DOHH2 (cell line): ENCODE measurements around the gene TVP23A.

Experiments used
- H3F3A ChIP-seq: fragments of 200-600 bp; sonication (generic), shearing (Covaris generic); 2 replicates; pipeline ENCODE4 v1.6.0; 2016; ENCODE audit warnings: antibody characterized with exemption, mild to moderate bottlenecking; ENCODE audit not compliant: control insufficient read depth, insufficient read depth
- H3K27ac ChIP-seq: fragments of 200-600 bp; sonication (generic); 2 replicates; pipeline ENCODE4 v1.5.1; 2014; ENCODE audit warnings: low read depth, mild to moderate bottlenecking, low read length, moderate library complexity
- H3K27me3 ChIP-seq: fragments of 200-600 bp; sonication (generic); 2 replicates; pipeline ENCODE4 v1.6.1; 2014; ENCODE audit warnings: mild to moderate bottlenecking, low read length, mixed read lengths; ENCODE audit not compliant: control insufficient read depth
- H3K36me3 ChIP-seq: fragments of 200-600 bp; sonication (generic); 2 replicates; pipeline ENCODE4 v1.6.1; 2014; ENCODE audit warnings: mild to moderate bottlenecking, low read length, moderate library complexity, mixed read lengths; ENCODE audit not compliant: control insufficient read depth
- H3K4me1 ChIP-seq: fragments of 200-600 bp; sonication (generic); 2 replicates; pipeline ENCODE4 v1.6.1; 2014; ENCODE audit warnings: mild to moderate bottlenecking, low read length, mixed read lengths; ENCODE audit not compliant: control insufficient read depth
- H3K4me2 ChIP-seq: fragments of 200-600 bp; sonication (generic); 2 replicates; pipeline ENCODE4 v1.6.0; 2014; ENCODE audit warnings: mild to moderate bottlenecking, low read length, moderate library complexity
- H3K4me3 ChIP-seq: fragments of 200-600 bp; sonication (generic); 2 replicates; pipeline ENCODE4 v1.5.1; 2014; ENCODE audit warnings: mild to moderate bottlenecking, low read length, mixed read lengths
- H3K79me2 ChIP-seq: fragments of 200-600 bp; sonication (generic); 2 replicates; pipeline ENCODE4 v1.6.1; 2014; ENCODE audit warnings: mild to moderate bottlenecking, low read length, mixed read lengths; ENCODE audit not compliant: control insufficient read depth
- H3K9me2 ChIP-seq: fragments of 200-600 bp; sonication (generic); replicated peaks from 2 replicates; pipeline ENCODE4 v1.6.1; 2014; ENCODE audit warnings: mild to moderate bottlenecking, low read length, mixed read lengths; ENCODE audit not compliant: control insufficient read depth
- H3K9me3 ChIP-seq: fragments of 200-600 bp; sonication (generic); 2 replicates; pipeline ENCODE4 v1.6.1; 2014; ENCODE audit warnings: antibody characterized with exemption, low read length, mixed read lengths; ENCODE audit not compliant: control insufficient read depth, insufficient read depth
- H4K20me1 ChIP-seq: fragments of 200-600 bp; sonication (generic); 2 replicates; pipeline ENCODE4 v1.6.0; 2014; ENCODE audit warnings: low read depth, mild to moderate bottlenecking, antibody characterized with exemption, low read length, moderate library complexity; ENCODE audit not compliant: control insufficient read depth, insufficient read depth
- CTCF ChIP-seq: fragments of 200-600 bp; sonication (generic); IDR thresholded peaks from one replicate; pipeline ENCODE4 v1.5.1; 2014; ENCODE audit warnings: antibody characterized with exemption, mild to moderate bottlenecking, low read depth, low read length; ENCODE audit not compliant: poor library complexity, severe bottlenecking
- EZH2phosphoT487 ChIP-seq: fragments of 200-600 bp; sonication (generic); IDR thresholded peaks from 2 replicates; pipeline ENCODE4 v1.6.1; 2017; ENCODE audit warnings: borderline replicate concordance, mild to moderate bottlenecking, antibody characterized with exemption, low read length, moderate library complexity, mixed read lengths

The TVP23A gene

GRCh38 chr16:10808218-10808617 is 10.4 kb downstream of the TVP23A start:
- TF ChIP-seq CTCF (no peak), EZH2phosphoT487 (no peak)
- Histone ChIP-seq H3K27ac (no peak overlapping the region), H3K4me2 (no peak overlapping the region)

GRCh38 chr16:10806698-10807097 is 11.9 kb downstream of the TVP23A start:
- TF ChIP-seq EZH2phosphoT487 (no peak), CTCF (no peak)
- Histone ChIP-seq H4K20me1 (no peaks in the 10 kb centered on the region), H3K4me1 (peaks cover 65% of the 10 kb centered on the region), H3K36me3 (no peaks in the 10 kb centered on the region), H3K9me2 (no peaks in the 10 kb centered on the region), H3K4me2 (no peak overlapping the region), H3K27ac (no peak overlapping the region), H3F3A (no peaks in the 10 kb centered on the region), H3K9me3 (no peaks in the 10 kb centered on the region), H3K79me2 (no peaks in the 10 kb centered on the region), H3K4me3 (no peak overlapping the region), H3K27me3 (peaks cover 4% of the 10 kb centered on the region)

More at GRCh38 chr16:10808218-10808617, 10.4 kb downstream of the TVP23A start:
- no peaks in the 10 kb centered on the region for H3K79me2 ChIP-seq
- no peaks in the 10 kb centered on the region for H4K20me1 ChIP-seq
- H3F3A ChIP-seq: no peaks in the 10 kb centered on the region
- H3K36me3 ChIP-seq: no peaks in the 10 kb centered on the region
- no peaks in the 10 kb centered on the region for H3K9me2 ChIP-seq
- no peak overlapping the region for H3K4me3 ChIP-seq
- H3K4me1 ChIP-seq: peaks cover 68% of the 10 kb centered on the region
- no peaks in the 10 kb centered on the region for H3K9me3 ChIP-seq
- peaks cover 4% of the 10 kb centered on the region for H3K27me3 ChIP-seq

GRCh38 chr16:10805334-10805733 is 13.3 kb downstream of the TVP23A start:
- Histone ChIP-seq H3K36me3 (no peaks in the 10 kb centered on the region), H3K4me2 (no peak overlapping the region), H3F3A (no peaks in the 10 kb centered on the region), H3K9me2 (no peaks in the 10 kb centered on the region), H3K4me3 (no peak overlapping the region), H3K9me3 (no peaks in the 10 kb centered on the region), H3K4me1 (peaks cover 65% of the 10 kb centered on the region), H3K79me2 (no peaks in the 10 kb centered on the region), H3K27ac (no peak overlapping the region), H3K27me3 (peaks cover 4% of the 10 kb centered on the region), H4K20me1 (no peaks in the 10 kb centered on the region)
- no peak for TF ChIP-seq CTCF
- no peak for TF ChIP-seq EZH2phosphoT487

- H3K27ac ChIP-seq: no peak overlapping the region
- no peaks in the 10 kb centered on the region for H4K20me1 ChIP-seq
- H3K4me2 ChIP-seq: no peak overlapping the region
- H3K36me3 ChIP-seq: no peaks in the 10 kb centered on the region
- no peaks in the 10 kb centered on the region for H3K9me2 ChIP-seq
- H3K27me3 ChIP-seq: no peaks in the 10 kb centered on the region
- H3K4me3 ChIP-seq: no peak overlapping the region
- peaks cover 27% of the 10 kb centered on the region for H3K4me1 ChIP-seq
- H3F3A ChIP-seq: no peaks in the 10 kb centered on the region
- no peaks in the 10 kb centered on the region for H3K79me2 ChIP-seq
- H3K9me3 ChIP-seq: no peaks in the 10 kb centered on the region
- TF ChIP-seq CTCF: no peak
- no peak for TF ChIP-seq EZH2phosphoT487
Observed at GRCh38 chr16:10799736-10800135, 18.9 kb downstream of the TVP23A start.
